Brain microvascular endothelial cell (primary cell): ENCODE data around the gene HAND1.

Experiments
- DNase-seq: peaks from one replicate; pipeline ENCODE4 v3.0.0-alpha.2; 2020
- H3K27ac ChIP-seq: fragments of 250-450 bp; sonication (Bioruptor Pico); 2 replicates; pipeline ENCODE4 v1.5.1; 2020; ENCODE audit warnings: mild to moderate bottlenecking, moderate library complexity
- H3K27me3 ChIP-seq: fragments of 250-450 bp; sonication (Bioruptor Pico); replicated peaks from 2 replicates; pipeline ENCODE4 v1.5.1; 2020; ENCODE audit warnings: mild to moderate bottlenecking
- H3K36me3 ChIP-seq: fragments of 250-450 bp; sonication (Bioruptor Pico); replicated peaks from 2 replicates; pipeline ENCODE4 v1.5.1; 2020; ENCODE audit warnings: mild to moderate bottlenecking
- H3K4me3 ChIP-seq: 2 replicates; pipeline ENCODE4 v1.5.1; 2011; ENCODE audit warnings: low read depth, mild to moderate bottlenecking, control low read depth, low read length, moderate library complexity
- in situ Hi-C: cut with HindIII; loops from 2 replicates; pipeline ENCODE4 v1.10.0; 2017; ENCODE audit warnings: low sequenced_read_pairs, low pct_ligation_motif_present
- TF ChIP-seq, protein P1 (sequence below): IDR thresholded peaks from 2 replicates; pipeline ENCODE4 v1.5.1; 2011; ENCODE audit warnings: low read depth, mild to moderate bottlenecking, moderate library complexity, low read length, control low read depth, inconsistent platforms; ENCODE audit errors: missing control alignments

The HAND1 gene

DNA sequence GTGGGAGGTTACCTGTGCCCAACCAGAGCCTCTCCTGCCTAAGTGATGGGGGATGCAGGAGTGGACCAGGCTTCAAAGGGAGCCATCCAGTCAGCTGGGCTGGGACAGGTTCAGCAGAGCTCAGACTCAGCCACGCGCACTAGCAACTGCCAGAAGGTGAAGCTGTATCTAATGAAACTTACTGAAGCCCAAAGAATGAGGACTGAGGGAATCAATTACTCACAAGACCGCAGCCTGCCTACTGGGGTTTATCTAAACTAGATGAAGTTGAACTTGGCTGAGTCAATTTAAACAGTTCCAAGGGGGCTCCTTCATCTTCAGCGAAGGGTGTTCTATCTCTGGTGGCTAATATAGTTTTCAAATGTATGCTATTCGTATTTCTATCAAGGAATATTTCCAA lies 11.4 kb downstream of the HAND1 start:
- Histone ChIP-seq H3K27me3 (peaks cover 22% of the 10 kb centered on the region), H3K4me3 (no peak overlapping the region), H3K36me3 (no peaks in the 10 kb centered on the region), H3K27ac (no peak overlapping the region)
- DNase-seq: no peak
- TF ChIP-seq, protein P1, sequence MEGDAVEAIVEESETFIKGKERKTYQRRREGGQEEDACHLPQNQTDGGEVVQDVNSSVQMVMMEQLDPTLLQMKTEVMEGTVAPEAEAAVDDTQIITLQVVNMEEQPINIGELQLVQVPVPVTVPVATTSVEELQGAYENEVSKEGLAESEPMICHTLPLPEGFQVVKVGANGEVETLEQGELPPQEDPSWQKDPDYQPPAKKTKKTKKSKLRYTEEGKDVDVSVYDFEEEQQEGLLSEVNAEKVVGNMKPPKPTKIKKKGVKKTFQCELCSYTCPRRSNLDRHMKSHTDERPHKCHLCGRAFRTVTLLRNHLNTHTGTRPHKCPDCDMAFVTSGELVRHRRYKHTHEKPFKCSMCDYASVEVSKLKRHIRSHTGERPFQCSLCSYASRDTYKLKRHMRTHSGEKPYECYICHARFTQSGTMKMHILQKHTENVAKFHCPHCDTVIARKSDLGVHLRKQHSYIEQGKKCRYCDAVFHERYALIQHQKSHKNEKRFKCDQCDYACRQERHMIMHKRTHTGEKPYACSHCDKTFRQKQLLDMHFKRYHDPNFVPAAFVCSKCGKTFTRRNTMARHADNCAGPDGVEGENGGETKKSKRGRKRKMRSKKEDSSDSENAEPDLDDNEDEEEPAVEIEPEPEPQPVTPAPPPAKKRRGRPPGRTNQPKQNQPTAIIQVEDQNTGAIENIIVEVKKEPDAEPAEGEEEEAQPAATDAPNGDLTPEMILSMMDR: no peak
- in situ Hi-C loops: no loop called here

DNA sequence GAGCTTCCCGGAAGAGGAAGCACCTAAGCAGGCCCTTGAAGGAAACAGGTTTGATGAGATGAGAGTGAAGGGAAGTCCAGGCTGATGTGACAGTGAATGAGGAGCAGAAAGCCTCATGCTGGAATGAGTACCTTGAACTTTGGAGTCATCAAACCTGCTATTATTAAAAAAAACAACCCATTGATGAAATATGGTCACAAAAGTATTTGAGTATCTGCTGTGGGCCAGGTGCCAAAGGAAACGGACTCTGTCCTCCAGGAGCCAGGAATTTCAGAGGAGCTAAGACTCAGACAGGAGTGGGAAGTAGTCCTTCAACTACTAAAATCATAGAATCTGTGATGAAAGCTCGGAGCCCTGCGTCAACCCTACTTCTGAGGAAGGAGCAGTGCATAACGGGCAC lies 11.9 kb downstream of the HAND1 start:
- in situ Hi-C loops: no loop called here
- TF ChIP-seq, protein P1: no peak
- Histone ChIP-seq H3K27me3 (peaks cover 17% of the 10 kb centered on the region), H3K4me3 (no peak overlapping the region), H3K27ac (no peak overlapping the region), H3K36me3 (no peaks in the 10 kb centered on the region)
- no peak for DNase-seq

DNA sequence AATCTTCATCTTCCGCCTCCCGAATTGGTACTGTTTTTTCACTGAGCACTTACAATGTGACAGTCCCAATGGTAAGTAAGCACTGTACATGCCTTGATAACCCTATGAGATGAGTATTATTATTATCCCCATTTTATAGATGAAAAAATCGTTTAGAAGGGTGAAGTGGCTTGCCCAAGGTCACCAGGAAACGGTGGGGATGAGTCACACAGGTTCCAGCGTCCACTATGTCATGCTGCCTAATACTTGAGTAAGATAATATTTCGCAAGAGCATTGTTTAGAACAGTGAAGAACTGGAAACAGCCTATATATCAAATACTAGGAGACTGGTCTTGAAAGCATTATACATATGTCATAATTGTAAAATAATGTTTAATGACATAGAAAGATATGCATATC lies 12.9 kb downstream of the HAND1 start:
- TF ChIP-seq, protein P1: no peak
- DNase-seq: peak; percentile 41

DNA sequence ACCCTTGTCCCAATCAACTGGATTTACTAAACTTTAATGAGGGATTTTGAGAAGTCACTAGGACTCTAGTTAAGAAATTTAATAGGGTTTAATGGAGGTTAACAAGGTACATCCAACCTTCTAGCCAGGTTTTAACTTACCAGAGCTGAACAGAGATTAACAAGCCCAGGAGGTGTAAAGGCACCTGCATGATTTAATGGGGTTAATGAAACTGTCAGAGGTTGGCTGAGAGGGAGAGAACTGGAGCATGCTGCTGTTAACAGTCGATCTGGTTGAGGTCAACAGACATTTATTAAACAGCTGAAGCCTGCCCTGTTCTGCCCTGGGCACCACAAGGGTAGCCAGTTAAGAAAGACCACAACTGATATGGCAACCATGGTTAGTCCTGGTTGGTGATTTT lies 13.6 kb downstream of the HAND1 start:
- Histone ChIP-seq H3K27ac (no peak overlapping the region), H3K36me3 (no peaks in the 10 kb centered on the region), H3K27me3 (peaks cover 3% of the 10 kb centered on the region), H3K4me3 (no peak overlapping the region)
- in situ Hi-C loops: no loop called here
- no peak for DNase-seq
- TF ChIP-seq, protein P1: no peak

More for the DNA sequence above, 12.9 kb downstream of the HAND1 start:
- Histone ChIP-seq H3K27ac (no peak overlapping the region), H3K27me3 (peaks cover 7% of the 10 kb centered on the region), H3K4me3 (no peak overlapping the region), H3K36me3 (no peaks in the 10 kb centered on the region)
- in situ Hi-C loops: no loop called here

DNA sequence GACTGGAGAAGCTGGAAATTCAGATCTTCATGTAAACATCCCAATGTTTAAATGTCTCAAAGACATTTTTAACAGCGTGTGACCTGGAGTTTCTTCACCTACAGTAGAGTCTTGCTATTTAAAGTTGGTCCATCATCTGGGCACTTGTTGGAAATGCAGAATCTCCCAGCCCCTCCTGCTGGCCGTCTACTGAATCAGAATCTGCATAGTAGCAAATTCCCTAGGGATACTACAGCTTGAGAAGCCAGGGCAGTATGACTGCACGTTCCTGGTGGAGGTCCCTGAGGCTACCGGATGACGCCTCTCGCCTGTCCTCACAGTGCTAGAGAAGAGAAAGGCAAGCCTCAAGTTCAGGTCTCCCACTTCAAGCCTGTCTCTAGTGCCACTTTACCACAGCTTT lies 16.5 kb downstream of the HAND1 start:
- Histone ChIP-seq H3K4me3 (no peak overlapping the region), H3K36me3 (peaks cover 4% of the 10 kb centered on the region), H3K27ac (no peak overlapping the region), H3K27me3 (no peaks in the 10 kb centered on the region)
- in situ Hi-C loops: no loop called here
- peak; percentile 72 for DNase-seq
- TF ChIP-seq, protein P1: peak; percentile 69

DNA sequence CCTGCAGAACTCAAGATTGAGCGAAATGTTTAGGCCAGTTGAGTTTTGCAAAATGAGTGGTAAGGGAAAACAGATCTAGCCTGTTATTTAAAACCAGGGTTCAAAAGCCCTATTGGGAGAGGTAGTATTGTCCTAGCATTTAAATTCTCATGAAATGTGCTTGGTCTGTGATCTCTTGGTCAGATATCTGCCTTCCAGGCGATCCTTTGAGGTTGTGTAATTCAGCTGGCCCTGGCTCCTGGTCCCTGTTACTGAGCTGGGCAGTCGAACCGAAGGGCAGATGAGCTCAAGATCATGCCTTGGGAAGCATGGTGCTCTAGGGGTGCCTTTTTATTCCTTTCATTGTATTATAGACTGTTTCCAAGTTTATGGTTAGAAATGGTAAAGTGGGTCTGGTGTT lies 17.9 kb downstream of the HAND1 start:
- TF ChIP-seq, protein P1: no peak
- no peak for DNase-seq
- Histone ChIP-seq H3K27me3 (no peaks in the 10 kb centered on the region), H3K36me3 (peaks cover 11% of the 10 kb centered on the region), H3K27ac (no peak overlapping the region), H3K4me3 (no peak overlapping the region)
- in situ Hi-C loops: no loop called here
